ENCODE measurements around the gene DYRK2. TPM values are rescaled to one million over a fixed set of nuclear protein-coding genes. Genes with fewer than 3 reads are reported as not detected.

The DYRK2 gene
- 40.7 TPM for total RNA-seq

DNA sequence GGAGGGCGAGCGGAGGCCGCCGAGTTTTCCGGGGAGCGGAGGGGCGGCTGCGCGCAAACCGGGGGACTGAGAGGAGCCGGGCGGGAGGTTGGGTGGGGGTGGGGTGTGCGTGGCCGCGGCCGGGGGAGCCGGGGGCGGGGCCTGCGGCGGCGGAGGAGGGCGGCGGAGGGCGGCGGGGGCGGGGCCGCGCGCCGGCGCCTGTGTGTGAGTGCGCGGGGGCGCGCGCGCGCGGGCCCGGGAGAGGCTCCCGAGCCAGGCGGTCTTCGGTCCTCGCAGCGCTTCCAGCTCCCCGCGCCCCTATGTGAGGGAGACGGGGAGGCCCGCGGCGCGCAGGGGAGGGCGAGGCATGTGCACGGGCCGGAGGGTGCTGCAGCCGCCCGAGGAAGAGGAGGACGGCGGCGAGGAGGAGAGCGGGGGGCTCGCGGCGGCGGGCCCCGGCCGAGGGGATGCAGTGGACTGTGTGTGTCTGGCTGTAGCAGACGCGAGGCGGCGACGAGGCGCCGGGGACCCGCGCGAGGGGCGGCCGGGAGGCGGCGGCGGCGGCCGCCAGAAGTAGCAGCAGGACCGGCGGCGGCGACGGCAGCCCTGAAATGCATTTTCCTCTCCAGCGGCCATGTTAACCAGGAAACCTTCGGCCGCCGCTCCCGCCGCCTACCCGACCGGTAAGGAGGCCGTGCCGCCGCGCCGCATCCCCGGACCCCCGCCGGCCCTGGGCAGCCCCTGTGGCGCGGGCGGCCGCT lies at the start of gene DYRK2:
DYRK2 (plus strand) TSS at position 225 of the 740 bp plus-strand sequence; CDS start at position 614, 389 bp downstream.
- peak; percentile 84 for DNase-seq (ENCODE audit: low spot score)

DNA sequence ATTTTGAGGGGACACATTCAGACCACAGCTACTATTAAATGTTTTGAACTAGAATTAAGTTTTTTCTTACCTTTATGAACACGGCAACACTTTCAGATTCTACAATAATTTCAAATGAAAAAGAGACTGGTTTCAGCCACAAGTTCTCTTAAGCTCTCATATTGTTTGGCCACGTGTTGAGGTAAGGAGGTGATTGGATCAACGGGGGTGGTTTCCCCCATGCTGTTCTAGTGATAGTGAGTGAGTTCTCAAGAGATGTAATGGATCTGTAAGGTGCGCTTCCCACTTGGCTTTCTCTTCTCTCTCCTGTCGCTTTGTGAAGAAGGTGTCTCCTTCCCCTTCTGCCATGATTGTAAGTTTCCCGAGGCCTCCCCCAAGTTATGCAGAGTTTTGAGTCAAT lies 48.9 kb upstream of the DYRK2 start:
- no peak for DNase-seq (ENCODE audit: low spot score)

DNA sequence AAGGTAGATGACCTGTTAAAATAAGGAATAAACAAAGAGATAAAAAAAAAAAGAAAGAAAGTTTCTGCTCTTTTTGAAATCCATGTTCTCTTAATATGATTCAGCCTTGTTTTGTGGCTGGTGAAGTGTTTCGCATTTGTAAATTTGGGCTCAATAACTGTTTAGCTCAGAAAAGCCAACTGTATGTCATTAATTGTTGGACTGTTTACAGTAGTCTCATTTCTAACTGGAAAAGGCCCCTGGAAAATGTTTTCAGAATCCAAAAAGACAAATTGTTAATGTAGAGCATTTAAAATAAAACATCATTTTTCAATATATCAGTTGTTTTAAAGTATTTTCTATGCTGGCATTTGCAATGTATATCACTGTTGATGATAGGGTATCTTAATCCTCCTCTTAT lies 47.4 kb upstream of the DYRK2 start:
- DNase-seq (ENCODE audit: low spot score), result no peak

DNA sequence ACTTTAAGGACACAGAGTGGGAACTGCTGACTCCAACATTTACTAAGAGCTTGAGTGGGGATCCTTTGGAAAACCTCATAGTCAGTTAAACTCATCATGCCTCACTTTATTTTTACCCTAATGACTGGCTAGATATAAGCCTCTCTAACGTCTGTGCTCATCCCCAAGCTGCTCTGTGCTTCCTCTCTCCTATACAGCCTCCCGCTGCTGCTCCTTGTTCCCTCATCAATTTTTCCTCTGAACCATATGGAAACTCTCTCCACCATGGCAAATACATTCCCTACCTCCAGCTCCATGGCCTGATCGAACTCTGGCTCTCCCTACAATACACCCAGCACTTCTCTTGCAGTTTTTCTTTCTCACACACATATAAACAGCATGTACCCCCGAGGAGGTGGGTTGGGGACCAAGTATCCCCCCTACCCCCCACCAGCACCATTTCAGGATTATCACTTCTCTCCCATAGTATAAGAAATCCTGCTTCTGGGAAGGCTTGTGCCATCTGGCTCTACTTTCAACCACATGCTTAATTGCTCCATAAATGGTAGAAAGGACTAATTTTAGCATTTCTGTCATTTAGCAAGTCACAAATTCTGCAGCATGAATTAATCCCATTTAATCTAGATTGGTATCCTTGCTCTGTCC lies 39.2 kb upstream of the DYRK2 start:
- DNase-seq (ENCODE audit: low spot score), result no peak

DNA sequence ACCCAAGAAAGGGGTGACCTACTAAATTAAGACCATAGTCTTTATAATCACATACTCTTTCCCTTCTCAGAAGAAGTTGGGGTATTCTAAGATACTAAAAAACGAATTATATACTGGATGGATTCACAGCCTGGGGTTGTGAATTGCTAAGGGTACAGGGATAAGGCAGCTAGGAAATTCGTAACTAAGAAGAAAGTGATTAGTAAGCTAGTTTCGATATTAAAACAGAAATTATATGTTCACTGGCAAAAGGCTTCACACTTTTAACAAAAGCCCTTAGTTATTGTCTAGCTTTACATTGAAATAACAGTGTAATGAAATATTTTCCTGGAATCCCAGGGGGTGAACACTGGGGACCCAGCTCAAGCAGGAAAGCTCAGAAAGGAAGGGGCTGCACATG lies 35.5 kb upstream of the DYRK2 start:
- no peak for DNase-seq (ENCODE audit: low spot score)

DNA sequence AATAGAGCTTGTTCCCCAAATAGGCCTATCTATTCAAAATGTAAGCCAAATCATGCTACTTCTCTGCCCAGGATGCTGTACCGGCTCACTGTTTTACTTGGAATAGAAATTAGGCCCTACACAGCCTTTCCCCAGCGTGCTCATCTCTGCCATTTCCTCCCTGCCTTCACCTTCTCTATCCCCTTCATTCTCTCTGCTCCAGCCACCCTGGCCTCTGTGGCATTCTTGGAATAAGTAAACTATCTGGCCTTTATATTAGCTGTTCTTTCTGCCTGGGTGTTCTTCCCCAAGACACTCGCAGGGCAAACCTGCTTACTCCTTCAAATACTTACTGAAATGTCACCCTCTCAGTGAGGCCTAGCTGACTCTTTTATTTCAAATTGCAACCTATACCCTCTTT lies 30.9 kb upstream of the DYRK2 start:
- DNase-seq (ENCODE audit: low spot score), result no peak

DNA sequence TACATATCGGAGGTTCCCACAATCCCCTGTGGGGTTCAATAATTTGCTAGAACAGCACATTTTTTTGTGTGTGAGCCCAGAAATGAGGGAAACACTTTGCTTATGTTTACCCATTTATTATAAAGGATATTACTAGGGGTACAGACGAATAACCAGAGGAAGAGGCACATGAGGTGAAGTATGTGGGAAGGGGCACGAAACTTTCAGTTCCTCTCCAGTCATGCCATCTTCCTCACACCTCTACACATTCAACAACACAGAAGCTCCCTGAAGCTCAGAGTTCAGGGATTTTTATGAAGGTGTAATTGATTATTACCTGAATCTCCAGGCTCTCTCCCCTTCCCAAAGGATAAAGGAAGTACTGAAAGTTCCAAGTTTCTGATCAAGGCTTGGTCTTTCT lies 30.2 kb upstream of the DYRK2 start:
- no peak for DNase-seq (ENCODE audit: low spot score)

DNA sequence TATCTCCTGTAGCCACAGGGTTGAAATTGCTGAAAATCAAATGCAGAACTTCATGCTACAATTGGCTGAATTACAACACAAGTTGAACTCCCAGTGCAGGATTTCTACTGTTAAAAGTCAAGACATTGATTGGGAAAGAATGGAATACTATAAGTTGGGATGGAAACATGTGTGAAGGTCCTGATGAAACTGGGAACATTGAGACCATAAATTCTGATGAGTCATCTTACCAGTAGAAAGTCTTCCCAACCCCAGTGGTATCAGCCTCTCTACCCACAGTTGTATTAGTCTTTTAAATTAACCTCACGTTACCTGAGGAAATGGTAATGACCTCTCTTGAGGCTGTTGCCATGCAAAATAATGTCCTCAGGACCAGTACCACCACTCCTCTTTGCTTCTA lies 27.4 kb upstream of the DYRK2 start:
- no peak for DNase-seq (ENCODE audit: low spot score)

DNA sequence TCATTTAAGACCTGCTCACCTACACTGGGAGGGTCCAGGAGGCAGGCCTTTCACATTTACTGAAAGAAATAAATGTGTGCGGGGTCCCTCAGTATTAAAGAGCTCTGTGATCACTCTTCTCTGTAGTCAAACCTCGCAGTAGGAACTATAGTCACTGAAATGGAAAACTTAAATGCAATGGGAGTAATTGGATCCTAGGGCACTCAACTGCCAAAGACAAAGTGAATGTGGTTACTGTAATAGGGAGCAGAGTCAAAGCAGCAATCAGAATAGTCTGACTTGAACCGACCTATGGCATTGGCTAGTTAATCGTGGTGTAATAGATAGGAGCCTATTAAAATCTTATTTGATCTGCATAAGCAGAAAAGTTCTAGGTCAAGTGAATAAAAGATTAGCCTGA lies 26.6 kb upstream of the DYRK2 start:
- no peak for DNase-seq (ENCODE audit: low spot score)

DNA sequence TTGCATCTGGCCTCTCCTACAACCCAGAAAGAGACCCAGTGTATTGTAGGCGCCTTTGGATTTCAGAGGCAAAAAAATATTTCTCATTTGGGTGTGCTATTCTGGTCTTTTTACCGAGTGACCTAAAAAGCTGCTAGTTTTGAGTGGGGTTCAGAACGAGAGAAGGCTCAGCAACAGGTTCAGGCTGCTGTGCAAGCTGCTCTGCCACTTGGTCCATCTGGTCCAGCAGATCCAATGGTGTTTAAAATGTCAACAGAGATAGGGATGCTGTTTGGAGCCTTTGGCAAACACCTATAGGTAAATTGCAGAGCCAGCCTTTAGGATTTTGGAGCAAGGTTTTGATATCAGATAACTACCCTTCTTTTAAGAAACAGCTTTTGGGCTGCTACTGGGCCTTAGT lies 25.3 kb upstream of the DYRK2 start:
- DNase-seq (ENCODE audit: low spot score), result no peak

DNA sequence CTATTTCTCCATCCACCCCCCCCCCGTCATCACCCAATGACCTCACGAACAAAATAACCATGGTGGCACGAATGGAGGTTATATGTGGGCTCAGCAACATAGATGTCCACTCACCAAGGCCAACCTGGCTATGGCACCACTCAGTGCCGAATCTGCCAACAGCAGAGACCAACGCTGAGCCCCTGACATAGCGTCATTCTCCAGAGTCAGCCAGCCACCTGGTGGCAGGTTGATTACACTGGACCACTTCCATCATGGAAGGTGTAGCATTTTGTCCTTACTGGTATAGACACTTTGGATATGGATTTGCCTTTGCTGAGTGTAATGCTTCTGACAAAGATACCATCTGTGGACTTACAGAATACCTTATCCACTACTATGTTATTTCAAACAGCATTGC lies 24.2 kb upstream of the DYRK2 start:
- no peak for DNase-seq (ENCODE audit: low spot score)

DNA sequence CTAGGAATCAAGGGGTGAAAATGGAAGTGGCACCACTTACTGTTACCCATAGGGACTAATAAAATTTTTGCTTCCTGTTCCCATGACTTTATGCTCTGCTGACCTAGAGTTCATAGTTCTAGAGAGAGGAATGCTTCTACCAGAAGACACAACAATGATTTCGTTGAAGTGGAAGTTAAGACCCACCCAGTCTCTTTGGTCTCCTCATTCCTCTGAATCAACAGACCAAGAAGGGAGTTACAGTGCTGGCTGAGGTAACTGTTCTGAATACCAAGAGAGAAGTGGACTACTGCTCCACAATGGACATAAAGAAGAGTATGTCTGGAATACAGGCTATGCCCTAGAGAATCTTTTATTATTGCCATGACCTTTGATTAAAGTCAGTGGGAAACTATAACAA lies 23.5 kb upstream of the DYRK2 start:
- DNase-seq (ENCODE audit: low spot score), result no peak

DNA sequence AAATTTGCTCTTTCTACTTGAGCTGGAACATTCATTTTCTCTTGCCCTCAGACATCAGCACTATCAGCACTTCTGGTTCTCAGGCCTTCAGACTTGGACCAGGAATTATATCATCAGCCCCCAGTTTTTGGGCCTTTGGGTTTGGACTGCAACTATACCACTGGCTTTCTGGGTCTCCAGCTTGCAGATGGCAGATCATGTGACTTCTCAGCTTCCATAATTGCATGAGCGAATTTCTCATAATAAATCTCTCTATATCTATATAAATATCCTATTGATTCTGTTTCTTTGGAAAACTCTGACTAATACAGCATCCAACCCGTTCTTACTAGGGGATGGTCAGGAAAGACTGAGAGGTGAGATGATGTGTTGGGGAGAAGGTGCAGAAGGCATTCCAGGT lies 22.4 kb upstream of the DYRK2 start:
- no peak for DNase-seq (ENCODE audit: low spot score)

DNA sequence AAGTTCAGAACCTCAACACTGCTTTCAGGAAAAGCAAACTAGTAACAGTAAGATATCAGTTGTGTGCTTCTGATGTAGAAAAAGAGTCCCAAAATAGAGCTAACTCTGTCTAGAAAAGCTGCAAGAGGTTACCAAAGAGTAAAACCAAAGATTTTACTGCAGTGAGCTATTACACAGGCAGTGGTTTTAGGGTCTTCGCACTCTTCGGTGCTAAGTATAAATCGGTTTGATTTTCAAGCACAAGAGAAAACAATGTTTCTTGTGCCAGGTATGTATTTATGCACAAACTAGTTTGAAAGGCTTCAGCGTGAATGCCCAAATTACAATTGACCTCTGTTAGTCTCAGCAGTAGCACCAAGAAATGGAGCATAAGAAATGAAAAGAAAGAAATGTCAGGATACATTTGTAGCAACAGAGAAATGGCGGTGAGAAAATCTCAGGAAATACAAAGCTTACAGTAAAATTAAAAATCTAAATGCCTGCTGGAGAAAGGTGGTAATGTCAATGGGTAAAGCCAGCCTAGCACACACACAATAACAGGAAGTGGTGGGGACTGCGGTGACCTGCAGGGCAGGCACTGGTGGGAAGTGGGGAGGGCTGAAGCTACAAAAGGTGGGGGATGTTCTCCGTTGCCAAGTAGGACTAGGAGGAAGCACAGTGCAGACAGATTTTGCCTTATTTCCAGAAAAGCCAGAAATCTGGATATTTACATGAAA lies 18.0 kb upstream of the DYRK2 start:
- DNase-seq (ENCODE audit: low spot score), result peak; percentile 64

DNA sequence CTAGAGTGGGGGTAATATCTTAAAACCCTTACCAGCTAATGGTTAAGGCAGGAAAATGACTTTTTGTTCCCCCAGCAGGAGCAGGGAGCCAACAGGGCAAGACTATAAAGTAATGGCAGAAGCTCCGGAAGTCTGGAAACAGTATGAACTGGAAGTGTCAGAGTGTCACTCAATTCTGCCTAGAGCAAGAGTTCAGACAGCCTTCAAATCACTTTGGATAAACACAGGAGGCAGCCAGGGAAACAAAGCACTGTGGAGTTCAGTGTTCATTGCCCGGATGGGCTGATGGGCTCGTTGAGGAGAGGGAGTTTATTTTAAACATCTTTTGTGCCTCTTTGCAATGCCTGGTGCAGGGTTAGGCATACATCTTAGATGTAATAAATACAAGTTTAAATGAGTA lies 16.5 kb upstream of the DYRK2 start:
- DNase-seq (ENCODE audit: low spot score), result no peak

DNA sequence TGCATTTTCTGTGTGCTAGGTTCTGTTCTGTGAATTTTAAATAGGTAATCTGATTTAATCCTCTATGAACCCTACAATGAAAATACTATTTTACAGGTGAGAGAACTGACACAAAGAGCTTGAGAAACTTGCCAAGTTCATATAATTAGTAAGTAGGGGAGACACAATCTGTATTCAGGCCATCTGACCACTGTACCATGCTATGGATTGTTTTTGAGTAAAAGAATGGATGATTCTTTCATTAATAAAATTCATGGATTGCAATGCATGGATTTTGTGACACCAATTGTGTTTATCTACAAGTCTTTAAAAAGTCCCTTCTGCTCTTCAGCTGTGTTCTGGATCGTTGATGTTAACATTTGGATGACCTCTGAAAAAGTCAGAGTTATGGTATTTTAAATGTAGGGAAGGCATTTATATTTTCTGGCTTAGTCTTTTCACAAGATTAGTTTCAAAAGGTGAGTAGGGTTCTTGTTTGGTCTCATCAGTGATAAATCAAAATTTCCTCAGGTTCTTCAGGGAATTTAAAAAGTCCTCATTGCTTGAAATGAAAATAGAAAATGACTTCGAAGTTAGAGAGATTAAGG lies 15.4 kb upstream of the DYRK2 start:
- DNase-seq (ENCODE audit: low spot score), result no peak

DNA sequence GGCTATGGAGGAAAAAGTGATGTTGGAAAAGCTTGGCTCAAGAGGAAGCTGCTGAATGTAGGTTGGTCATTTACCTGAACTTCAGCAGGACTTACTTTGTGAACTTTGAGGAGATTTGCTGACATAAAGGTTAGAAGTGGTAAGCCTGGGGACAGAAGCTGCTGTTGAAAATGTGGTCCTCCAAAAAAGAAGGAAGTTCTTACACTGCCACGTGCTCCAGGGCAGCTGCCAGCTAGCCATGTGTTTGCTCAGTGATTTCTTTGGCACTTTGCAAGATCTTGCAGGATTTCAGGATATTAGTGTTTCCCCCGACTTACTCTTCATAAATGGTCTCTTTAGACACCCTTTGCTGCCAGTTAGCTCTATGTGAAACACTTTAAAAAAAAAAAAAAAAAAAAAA lies 14.8 kb upstream of the DYRK2 start:
- DNase-seq (ENCODE audit: low spot score), result no peak

DNA sequence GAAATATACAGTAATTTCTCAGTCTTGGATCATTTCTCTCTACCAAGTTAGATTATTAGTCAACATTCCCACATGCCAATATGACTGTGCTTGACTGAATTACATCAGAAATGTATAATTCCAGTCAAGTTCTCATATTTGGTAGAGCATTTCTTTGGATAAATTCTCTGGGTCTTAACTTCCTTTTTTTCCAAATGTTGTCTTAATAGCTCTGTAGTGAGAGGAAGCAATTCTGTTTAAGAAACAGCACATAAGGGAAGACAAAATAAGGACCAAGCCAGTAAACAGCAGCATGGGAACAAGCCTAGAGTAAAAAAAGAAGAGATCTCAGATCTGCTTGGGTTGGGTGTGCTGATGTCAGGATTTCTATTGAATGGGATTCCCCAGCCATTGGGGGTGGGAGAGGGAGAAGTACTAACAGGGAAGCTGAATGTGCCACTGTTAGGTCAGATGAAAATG lies 14.2 kb upstream of the DYRK2 start:
- DNase-seq (ENCODE audit: low spot score), result no peak

DNA sequence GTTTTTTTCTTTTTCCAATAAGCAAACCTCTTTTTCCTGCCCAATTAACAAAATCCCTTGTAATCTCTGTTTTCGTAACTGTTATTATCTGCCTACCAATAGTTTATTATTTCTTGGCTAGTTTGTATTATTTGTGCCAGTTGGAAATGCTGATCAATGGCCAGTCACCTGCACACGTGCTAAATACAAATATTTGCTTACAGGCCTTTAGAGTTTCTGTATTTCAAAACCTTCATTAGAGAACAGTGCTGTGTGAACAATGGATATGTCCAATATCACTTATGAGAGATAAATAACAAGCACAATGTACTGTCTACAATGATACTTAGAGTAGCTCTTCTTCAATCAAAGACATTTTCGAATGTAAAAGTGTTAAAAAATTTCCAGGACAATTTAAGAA lies 10.8 kb upstream of the DYRK2 start:
- DNase-seq (ENCODE audit: low spot score), result no peak

DNA sequence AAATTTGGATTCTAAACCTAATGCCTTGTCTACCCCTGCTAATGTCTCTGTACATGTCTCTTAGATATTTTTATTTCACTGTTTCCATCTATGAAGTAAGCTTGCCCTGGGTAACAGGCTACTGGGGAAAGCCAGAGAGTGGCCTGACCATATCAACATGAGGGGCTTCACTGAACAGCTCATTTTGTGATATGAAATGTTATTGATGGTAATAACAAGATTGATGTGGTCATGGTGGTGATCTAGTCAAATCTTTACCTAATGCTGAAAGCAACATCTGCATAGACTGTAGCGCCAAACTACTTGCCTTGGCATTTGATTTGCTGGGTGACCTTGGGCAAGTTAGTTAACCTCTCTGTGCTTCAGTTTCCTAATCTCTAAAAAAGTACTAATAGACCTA lies 9.9 kb upstream of the DYRK2 start:
- DNase-seq (ENCODE audit: low spot score), result no peak

DNA sequence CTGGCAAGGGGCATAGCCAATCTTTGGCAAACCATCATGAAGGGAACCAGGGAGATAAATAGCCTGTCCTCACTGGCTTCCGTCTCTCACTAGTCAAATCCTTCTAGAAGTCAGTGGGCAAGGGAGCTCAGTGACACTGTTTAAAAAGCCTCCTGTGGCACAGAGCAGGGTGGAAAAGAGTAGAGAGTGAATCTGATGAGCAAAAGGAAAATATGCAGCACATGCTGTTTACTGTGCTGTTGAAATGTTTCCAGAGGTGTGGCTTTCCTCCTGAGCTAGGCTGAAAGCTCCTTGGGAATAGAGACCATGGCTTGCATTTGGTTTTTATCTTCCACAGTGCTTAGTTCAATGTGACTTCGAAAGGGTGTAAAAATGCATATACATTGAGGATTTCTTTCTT lies 7.7 kb upstream of the DYRK2 start:
- no peak for DNase-seq (ENCODE audit: low spot score)

DNA sequence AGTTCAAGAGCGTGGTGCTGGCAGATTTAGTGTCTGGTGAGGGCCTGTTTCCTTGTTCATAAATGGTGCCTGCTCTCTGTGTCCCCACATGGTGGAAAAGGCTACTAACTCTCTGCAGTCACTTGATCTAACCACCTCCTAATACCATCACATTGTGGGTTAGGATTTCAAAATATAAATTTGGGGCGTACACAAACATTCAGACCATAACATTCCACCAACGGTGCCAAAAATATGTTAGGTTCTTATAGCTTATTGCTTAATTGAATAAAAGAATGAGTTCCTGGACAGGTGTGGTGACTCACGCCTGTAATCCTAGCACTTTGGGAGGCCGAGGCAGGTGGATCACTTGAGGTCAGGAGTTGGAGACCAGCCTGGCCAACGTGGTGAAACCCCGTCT lies 3.4 kb upstream of the DYRK2 start:
- DNase-seq (ENCODE audit: low spot score), result no peak

DNA sequence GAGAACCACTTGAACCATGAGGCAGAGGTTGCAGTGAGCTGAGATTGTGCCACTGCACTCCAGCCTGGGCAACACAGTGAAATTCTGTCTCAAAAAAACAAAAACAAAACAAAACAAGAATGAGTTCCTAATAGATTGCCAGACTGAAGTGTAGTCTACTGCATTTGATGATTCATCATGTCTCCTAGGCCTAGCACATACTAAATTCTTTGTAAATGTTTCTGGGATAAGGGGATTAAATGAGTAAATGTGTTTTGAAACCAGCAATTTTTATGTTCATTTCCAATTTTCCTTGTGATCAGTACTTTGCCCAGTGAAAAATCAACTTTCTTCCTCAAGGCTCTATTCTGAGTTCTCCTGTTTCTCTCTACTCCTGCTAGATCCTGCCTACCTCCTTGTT lies 2.9 kb upstream of the DYRK2 start:
- DNase-seq (ENCODE audit: low spot score), result no peak

Data from ureter (tissue), 1 donor.